Coronary artery (tissue), 2 donors: ENCODE results near the gene TMED5.

Experiments used
- DNase-seq: peaks from one replicate; pipeline ENCODE4 v3.0.0-alpha.2; 2017; ENCODE audit warnings: low spot score
- H3K27ac ChIP-seq, 2 donors: fragments of 200-600 bp; sonication (generic); one replicate each; pipeline ENCODE4 v1.5.1; 2016 to 2019
- H3K4me3 ChIP-seq: fragments of 200-600 bp; sonication (generic); 2 replicates; pipeline ENCODE4 v1.5.1; 2016; ENCODE audit warnings: mild to moderate bottlenecking, moderate library complexity
- TF ChIP-seq, protein P1 (sequence below): fragments of 200-600 bp; sonication (generic); IDR thresholded peaks from one replicate; pipeline ENCODE4 v1.5.1; 2019; ENCODE audit warnings: antibody characterized with exemption

The TMED5 gene

DNA sequence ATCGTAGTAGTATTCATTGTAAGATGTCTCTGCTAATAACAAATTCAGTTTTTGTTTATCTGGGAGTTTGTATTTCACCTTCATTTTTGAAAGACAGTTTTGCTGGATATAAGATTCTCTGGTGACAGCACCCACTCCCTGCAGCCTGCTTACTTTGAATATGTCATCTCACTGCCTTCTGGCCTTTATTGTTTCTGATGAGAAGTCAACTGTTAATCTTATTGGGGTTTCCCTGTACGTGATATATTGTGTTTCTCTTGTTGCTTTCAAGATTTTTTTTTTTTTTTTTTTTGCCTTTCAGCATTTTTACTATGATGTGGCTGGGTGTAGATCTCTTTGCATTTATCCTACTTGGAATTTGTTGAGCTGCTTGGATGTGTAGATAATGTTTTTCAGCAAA is 71.9 kb downstream of the TMED5 start:
- Histone ChIP-seq H3K27ac (no peak overlapping the region), H3K4me3 (no peak overlapping the region)
- no peak for DNase-seq
- TF ChIP-seq, protein P1, sequence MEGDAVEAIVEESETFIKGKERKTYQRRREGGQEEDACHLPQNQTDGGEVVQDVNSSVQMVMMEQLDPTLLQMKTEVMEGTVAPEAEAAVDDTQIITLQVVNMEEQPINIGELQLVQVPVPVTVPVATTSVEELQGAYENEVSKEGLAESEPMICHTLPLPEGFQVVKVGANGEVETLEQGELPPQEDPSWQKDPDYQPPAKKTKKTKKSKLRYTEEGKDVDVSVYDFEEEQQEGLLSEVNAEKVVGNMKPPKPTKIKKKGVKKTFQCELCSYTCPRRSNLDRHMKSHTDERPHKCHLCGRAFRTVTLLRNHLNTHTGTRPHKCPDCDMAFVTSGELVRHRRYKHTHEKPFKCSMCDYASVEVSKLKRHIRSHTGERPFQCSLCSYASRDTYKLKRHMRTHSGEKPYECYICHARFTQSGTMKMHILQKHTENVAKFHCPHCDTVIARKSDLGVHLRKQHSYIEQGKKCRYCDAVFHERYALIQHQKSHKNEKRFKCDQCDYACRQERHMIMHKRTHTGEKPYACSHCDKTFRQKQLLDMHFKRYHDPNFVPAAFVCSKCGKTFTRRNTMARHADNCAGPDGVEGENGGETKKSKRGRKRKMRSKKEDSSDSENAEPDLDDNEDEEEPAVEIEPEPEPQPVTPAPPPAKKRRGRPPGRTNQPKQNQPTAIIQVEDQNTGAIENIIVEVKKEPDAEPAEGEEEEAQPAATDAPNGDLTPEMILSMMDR = no peak

DNA sequence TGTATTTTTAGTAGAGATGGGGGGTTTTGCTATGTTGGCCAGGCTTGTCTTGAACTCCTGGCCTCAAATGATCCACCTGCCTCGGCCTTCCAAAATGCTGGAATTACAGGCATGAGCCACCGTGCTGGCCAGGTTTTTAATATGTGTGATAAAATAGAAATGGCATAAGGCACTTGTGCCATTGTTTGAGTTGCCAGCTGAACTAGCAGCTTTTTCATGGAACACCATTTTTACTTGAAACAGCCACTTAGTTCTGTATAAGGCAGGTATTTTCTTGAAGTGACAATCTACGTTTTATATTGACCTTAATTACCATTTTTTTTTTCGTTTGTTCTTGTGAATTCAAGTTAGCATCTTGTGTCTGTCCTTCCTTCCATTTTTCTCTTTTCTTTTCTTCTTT is 72.8 kb downstream of the TMED5 start:
- no peak for DNase-seq
- Histone ChIP-seq H3K27ac (no peak overlapping the region), H3K4me3 (no peak overlapping the region)
- TF ChIP-seq, protein P1 = no peak

DNA sequence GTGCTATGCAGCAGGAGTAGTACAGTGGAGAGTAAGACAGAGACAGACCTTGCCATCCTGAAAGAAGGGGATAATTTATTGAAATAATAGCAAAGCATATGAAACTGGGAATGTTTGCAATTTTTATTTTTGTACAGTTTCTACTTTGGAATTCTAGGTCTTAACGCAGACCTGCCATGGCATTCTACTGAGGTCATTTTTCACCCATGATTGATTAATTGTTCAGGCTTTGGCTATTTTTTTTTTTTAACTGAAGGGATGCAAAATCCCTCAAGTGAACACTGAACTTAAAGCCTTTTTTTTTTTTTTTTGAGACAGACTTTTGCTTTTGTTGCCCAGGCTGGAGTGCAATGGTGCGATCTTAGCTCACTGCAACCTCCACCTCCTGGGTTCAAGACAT is 74.0 kb downstream of the TMED5 start:
- no peak for DNase-seq
- no peak overlapping the region for H3K4me3 ChIP-seq
- no peak overlapping the region for H3K27ac ChIP-seq
- TF ChIP-seq, protein P1 = no peak

DNA sequence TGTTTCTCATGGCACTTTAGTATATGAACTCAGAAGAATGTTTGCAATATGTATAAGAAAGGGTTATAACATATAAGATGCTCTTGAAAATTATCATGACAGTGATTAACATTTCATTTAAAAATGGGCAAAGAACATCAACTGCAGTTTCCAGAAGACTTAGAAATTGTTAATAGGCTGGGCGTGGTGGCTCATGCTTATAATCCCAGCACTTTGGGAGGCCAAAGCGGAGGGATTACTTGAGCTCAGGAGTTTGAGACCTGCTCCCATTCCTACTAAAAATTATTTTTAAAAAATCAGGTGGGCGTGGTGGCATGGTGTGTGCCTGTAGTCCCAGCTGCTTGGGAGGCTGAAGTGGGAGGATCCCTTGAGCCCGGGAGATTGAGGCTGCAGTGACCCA is 78.1 kb downstream of the TMED5 start:
- TF ChIP-seq, protein P1 = no peak
- no peak overlapping the region for H3K4me3 ChIP-seq
- DNase-seq = no peak
- H3K27ac ChIP-seq = no peak overlapping the region
